Stimulated activated CD4-positive, alpha-beta T cell treated with anti-CD3 and anti-CD28 coated beads, Interleukin-1b, Interleukin-23, amount 100 ng/mL, for 1 hour (primary cell): Measurements from ENCODE around the gene PAK3.
A peak's percentile ranks its signal among the peaks of the same experiment; 100 is the strongest.

ENCODE experiments used
- DNase-seq, 2 donors: peaks; one replicate each; pipeline ENCODE4 v3.0.0-alpha.2; 2020; ENCODE audit warnings: low read depth in 2 of 2

The PAK3 gene

DNA sequence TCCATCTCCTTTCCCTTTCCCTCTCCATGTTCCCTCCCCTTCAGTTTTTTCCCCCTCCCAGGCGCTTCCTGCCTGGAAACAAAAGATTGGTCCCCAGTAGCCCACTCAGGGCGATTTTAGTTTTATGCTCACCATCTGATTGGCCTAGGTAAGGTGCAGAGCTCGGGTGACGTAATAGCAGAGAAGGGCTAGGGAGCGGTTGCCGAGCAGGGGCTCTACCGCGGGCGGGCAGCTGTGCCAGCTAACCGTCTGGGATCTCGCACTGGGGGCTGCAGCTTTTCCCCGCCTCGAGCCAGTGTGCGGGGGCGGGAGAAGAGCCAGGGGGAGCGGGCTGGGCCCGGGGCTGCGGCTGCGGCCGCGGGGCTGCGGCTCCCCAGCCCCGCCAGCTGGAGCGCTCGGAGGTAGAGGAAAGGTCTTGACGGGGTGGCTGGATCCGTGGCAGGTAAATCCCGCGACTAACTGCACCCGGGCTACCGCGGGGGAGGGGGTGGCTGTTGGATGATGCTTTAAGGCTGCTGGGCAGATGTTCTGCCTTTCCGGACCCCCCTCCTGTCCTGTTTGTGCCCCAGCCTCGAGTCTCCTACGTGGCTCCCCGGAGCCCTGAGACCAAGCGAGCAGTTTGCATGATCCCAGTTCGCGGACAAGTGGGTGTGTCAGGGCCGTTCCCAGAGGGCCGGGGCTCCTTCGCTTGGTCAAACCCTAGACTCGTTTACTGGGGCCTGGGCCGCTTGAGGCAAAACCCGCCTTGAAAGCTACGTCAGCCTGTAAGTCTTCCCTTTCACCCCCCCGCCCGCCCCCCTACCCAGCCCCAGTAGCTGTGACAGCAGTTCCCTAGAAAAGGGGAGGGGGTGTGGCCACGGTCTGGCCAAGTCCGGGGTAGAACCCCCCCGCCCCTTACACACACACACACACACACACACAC lies at the start of gene PAK3:
Gene PAK3 (plus strand): TSS at position 218 of the 922 bp plus-strand sequence. CDS start 26,913 bp downstream, outside the sequence.
- no peak for DNase-seq

DNA sequence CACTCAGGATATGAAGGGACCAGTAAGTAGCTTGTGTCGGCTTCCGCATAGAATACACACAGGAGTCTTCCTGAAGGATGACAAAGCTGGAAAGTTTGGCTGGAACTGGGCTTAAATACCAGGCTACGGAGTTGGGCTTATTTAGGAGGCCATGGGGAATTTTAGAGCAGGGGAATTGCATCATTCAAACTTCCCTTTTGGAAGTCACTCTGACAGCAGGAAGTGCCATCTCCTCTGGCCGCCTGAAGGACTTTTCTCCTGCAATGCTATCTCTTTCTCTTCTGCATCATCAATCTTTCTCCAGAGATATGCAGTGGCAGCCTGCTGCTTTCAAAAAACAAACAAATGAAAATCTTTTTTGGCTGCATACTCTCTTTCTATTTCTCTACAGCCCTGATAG lies 48.4 kb upstream of the PAK3 start:
- DNase-seq: no peak

DNA sequence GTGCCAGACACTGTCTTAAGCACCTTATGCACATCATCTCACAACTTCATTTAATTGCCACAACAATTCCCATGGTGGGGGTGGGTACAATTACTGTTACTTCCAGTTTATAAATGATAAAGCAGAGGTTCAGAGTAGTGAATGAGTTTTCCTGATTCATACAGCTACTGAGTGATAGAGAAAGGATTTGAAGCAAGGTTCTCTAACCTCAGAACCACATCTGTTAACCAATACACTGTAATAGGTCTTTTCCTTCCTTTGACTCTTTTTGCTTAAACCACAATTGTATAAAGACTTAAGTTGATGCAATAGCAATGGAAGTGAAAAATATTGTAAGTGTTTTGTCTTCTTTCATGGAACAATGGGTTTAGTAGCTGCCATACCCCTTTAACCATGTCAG lies 43.5 kb upstream of the PAK3 start:
- no peak for DNase-seq

DNA sequence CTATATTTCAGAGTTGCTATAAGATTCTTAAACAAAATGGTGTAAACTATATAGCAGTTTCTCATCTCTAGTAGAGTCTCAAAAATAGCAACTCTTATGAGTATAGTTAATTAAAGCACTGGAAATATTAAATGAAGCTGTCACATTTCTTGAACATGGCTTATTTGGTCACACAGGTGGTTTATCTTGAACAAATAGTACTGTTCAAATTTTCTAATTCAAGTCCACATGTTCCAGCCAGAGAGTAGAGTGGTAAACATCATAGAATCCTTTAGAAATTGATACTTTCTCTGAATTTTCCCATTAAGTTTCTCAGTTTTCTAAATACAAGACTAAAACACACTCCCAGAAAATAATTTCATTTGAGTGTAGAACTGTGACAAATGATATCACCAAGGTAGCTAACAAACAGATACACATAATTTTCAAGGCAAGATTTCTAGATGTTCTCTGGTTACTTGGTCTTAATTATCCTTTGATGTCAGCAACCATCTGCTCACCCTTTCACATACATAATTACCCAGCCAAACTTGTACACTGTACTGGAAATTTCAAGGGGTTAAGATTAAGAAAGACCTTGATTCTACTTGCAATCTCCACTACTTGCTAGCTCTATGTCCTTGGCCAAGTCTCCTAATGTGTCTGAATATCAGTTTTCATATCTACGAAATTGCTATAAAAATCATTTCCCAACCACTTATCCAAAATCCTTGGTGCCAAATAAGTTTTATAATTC lies 24.3 kb upstream of the PAK3 start:
- no peak for DNase-seq

DNA sequence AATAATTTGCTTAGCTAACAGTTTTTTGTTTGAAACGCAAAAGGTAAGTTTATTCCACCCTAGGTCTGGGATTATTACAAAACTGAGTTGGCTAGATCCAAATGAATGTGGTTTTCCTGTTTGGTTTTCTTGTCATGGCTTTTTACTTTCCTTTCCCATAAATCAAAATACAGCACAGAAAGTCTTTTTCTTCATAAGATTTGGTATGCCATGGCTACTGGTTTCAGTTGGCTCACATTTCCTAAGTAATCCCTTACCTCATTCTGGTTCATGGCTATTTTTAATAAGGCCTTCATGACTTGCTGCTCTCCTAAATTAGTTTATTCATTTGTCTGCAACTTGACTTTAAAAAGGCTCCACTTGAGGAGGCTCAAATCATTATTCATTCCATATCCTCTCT lies 12.9 kb upstream of the PAK3 start:
- no peak for DNase-seq

DNA sequence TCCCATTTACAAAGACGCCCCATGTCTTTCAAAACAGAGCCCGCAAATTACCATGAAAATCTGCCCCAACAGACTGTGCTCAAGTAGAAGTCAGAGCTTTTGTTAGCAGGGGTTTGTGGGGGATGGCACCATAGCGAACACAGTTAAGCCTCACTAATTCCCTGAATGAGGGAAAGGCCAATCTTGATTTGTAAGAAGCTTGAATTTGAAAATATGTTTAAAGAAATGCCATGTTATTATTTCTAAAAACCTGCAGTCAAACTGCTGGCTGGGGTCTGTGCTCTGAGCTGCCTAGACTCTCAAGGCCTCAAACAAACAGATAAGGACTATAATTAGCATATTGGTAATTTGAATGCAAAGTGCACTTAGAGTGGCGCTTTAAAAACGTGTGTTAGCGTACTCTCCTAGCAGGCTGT lies 9.4 kb upstream of the PAK3 start:
- no peak for DNase-seq

DNA sequence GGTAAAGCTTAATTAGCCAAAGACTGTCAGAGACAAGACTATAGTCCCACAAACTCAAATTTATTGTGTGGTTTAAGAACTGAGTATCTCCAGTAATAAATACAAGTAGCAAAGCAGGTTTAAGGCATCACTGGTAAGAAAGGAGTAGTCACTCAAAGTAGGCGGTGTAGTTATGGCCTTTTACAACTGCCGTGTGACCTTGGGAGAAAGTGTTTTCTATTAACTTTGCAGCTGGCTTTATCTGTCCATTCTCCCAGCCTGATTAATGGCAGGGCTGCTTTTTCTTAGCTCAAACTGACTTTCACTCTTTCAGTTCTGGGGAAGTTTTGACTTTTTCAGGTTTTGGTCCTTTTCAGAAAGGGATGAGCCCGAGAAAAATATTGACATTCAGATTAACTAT lies 7.4 kb upstream of the PAK3 start:
- DNase-seq: no peak

DNA sequence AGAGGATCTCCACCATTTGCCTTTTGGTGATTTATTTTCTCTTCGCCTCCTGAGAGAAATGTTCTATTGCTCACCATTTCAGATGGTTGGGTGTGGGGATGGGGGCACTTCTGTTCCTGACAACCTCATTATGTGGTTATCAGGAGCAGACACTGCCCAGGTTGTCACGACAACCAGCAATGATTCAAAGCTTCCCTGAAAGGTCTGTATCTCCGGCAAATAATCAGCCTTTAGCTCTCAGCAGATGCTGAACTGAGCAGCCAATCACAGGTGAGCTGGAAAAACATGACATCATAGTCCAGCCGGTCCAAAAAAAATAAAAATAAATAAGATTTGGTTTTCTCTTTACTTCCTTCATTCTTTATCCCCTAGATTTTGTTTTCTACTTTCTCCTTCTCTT lies 5.5 kb upstream of the PAK3 start:
- DNase-seq: no peak

DNA sequence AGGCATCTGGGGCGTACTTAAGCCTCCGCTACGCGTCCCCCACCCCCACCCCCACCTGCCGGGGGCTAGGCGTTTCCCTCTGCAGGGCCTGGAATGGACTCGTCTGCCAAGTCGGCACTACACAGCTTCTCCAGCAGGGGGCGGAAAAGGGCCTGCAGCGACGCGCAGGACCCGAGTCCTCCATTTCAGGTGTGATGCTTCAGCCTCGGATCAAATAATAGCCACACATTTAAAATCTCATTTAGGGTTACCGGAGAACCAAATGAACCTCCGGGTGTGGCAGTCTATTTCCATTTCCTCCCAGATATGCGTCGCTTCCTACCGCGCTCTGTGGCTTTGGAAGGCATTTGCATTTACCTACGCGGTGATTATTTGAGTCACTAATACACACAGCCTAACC lies 2.9 kb downstream of the PAK3 start:
- DNase-seq: peak in 1 of 2 donors; percentile 24

DNA sequence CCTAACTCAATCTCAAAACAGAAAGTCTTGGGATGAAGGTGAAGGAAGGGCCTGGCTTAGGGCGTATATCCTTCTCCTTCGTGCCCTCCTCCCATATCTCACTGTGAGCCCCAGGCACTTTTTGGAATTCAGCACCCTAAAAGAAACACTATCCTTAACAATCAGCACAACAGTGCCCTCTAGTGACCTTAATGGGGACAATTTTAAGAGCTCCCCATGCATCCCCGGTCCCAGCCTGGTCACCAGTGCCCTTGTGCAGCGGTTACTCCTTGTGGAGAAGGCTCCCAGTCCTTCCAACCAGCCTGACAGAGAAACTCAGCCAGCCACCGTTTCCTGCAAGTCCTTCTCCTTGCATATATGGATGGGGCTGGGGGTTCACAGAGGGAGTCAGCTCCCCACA lies 4.2 kb downstream of the PAK3 start:
- DNase-seq: no peak

DNA sequence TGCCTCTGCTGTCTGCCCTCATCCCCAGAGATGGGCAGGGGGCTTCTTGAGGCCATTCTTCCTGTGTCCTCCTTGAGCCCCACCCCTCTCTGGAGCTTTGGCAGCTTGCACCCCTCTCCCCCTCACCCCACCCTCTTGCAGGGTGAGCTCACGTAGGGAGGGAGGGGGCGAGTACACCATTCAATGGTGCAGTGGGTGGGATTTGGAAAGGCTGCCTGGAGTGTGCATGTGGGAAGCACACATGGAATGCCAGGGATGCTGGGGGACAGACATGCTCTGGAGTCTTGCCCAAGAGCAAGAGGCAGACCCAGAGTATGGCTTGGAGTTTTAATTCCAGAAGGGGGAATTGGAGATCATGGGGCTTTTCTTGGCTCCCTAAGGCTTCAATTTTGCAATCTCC lies 5.6 kb downstream of the PAK3 start:
- no peak for DNase-seq

DNA sequence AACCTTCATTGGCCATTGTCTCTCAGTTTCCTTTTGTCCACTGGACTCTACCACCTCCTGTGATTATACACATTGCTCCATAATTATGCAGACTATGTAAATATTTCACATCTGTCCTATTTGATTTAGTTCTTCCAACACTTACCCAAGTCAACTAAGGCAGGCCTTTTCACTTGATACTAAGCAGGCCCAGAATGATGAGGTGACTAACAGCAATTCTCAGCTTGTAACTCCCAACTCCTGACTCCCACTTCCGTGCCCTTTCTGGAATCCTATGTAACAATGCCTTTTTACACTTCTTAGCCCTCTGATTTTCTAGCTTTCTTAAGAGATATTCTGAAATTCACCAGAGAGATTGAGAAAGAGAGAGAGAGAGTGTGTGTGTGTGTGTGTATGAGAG lies 6.6 kb downstream of the PAK3 start:
- DNase-seq: no peak

DNA sequence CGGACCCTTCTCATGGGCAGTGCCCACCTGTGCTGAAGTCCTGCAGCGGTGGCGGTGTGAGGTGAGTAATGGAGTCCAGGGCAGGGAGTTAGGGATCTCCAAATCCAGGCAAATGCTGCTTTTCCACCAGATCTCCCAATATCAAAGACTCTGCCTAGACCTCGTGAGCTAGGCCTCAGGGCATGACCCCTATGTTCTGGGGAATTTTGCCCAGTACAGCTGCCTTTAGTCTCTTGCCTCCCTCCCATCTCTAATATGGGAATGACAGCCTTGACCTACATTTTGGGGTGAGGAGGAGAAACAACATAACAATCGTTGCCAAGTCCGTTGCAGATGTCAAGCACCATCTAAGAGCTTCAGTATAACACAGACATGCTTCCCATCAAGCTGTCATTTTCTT lies 7.3 kb downstream of the PAK3 start:
- no peak for DNase-seq

DNA sequence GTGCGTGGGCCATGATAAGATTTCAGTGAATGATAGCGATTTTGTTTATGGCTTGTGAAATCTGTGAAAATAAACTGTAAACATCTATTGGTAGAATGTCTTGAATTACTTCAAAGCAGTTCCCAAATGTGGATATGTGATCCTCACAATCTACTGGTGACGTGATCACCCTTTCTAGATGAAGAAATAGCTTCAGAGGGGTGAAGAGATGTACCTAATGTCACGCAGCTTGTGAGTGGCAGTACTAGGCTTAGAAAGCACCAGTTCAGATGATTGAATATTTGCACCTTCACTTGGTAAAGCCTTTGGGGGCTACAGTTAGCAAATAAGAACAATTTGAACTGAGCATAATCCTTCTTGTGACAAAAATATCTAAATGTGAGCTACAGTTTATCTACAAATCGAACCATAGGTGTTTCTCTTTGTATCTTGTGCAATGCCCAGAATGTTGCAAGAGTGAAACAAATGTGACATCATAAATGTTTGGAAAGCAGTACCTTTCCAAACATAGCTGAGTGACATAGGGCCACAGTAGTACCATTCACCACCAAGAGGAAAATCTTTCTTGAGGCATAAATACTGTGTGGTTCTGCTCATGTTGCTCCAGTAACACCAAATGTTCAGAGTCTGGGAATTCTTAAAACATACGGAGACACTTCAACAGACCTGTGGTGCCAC lies 14.2 kb downstream of the PAK3 start:
- no peak for DNase-seq

DNA sequence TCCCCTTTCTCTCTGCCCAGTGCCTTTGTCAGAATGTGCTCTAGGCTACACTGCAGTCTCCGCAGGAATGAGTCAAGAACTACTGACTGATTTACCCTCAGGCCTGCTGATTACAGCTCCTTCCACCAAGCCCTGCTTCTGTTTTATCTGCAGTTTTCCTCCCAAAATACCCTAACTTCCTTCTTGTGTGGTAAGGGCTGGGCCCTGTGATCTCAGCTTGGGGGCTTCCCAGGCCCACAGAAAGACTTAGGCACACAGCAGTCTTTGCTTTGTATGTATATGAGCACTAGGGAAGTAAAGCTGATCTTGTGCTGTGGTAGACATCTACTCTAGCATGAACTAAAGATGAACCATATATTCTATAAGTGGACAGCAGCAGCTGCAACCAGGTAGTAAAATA lies 18.8 kb downstream of the PAK3 start:
- DNase-seq: no peak

DNA sequence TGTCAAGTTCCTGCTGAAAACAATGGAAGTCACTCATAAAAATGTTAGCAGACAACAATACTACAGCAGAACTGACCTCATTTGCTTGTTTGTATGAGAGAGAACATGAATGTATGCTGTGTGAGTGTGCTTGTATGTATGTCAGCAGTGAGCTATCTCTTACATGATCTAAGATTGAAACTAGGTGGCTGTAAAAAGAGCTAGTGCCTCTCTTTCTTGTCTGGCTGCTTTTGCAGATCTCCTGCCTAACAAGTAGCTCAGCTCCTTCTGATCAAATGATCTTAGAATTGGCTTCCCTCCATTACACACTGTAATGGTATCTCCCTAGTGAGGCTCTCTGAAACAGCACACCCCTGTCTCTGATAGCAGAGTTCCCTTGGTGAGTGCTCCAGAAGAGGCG lies 20.7 kb downstream of the PAK3 start:
- no peak for DNase-seq

DNA sequence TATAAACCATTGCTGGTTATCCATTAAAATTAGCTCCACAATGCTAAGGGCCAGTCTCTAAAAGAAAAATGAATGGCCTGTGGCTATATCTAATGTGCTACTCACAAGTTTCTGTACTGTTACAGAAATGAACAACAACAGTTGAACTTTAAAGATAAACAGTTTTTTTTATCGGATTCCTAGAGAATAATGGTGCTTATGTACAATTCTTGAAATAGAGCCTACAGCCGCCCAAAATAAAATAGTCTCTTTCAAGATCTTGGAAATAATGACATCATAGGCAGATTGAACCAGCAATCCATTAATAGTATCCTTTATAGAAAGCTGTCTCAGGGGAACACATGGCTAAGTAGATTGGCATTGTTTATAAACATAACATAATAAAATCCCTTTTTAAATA lies 23.4 kb downstream of the PAK3 start:
- no peak for DNase-seq

DNA sequence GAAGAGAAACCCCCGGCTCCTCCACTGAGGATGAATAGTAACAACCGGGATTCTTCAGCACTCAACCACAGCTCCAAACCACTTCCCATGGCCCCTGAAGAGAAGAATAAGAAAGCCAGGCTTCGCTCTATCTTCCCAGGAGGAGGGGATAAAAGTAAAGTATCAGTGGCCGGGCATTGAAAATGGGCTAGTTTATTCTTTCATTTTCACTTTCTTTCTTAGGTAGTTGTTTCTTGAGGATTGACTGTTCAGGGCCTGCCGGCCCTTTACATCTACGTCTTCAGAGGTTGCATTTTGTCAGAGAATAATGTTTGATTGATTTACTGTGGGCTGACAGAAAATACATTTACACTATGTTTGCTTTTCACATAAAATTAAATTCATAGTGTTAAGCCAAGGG lies 27.1 kb downstream of the PAK3 start:
- no peak for DNase-seq

DNA sequence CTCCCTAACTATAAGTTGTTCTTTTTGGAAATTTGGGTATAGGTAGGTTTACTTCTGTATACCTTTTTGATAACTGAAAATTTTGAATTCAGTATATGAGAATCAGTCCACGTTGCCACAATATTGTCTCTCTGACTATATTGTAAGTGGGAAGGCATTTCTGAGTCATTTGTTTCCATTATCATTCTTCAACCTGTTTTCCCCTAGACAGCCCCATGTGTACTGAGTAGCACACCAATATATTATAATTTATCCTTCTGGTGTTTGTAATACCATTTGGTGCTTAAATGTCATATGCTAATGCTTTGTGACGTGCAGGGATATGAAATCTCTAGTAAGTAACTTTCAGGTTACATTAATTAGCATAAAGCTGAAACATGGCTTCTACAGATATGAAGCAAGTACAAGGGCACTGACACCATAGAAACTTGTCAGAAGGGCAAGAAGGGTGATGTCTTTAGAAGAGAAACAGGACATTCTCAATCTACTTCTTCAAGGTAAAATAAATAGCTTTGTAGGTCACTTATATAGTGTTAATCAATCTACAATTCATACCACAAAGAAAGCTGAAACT lies 27.7 kb downstream of the PAK3 start:
- DNase-seq: no peak

DNA sequence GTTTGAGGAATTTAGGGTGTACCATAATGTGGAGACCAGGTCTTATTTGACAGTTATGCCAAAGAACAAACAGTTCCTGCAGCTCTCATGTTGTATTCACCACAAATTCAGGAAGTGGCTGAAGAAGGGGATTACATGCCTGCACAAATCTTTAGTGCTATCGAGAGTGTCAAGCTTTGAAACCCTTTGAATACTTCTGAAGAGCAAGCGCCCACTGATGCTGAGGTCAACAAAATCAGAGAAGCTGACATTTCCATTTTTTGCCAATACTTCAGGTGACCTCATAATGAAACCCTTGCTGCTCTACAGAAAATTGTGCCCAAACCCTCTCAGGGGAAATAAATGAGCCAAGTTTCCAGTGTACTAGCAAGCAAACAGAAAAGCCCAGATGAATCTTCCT lies 28.4 kb downstream of the PAK3 start:
- DNase-seq: no peak

DNA sequence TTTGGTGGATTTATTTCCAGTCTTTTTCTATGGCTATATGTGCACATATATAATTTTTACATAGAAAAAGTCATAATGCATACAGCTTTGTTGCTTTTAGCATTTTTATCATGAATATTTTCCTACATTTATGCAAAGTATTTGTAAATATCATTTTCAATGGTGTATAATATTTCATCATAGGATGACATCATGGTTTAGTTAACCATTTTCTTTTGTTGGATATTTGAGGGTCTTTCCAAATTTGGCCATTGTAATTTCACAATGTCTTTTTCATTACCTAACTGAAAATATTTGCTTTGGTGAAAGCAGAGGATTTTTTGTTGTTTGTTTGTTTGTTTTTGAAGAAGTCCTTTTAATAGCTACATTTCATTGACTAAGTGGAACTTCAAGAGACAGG lies 31.0 kb downstream of the PAK3 start:
- DNase-seq: no peak

DNA sequence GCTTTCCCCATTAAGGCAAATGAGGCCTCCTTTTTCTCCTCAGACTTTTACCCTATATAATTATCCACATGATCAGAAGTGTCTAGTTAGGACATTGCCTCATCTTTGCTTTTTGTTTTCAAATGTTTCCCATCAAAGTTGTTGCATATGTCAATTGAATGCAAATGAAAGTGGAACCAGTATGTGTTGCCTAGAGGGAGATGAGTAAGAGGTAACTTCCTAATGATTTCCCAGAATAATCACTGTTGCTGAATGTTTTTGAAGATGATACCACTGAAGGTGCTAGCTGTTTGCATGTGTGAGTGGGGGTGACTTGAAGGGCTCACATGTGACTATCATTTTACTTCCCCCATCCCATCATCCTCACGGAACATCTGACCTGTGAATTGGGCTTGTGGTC lies 33.9 kb downstream of the PAK3 start:
- no peak for DNase-seq
